GM12892 (cell line): Measurements from ENCODE around the gene NOM1.

Experiments used
- POLR2A ChIP-seq: IDR thresholded peaks from 2 replicates; pipeline ENCODE4 v1.6.1; 2011; ENCODE audit warnings: low read depth, low read length, control low read depth
- TAF1 ChIP-seq: IDR thresholded peaks from 2 replicates; pipeline ENCODE4 v1.6.1; 2011; ENCODE audit warnings: low read depth, mild to moderate bottlenecking, control low read depth, low read length, borderline replicate concordance

DNA sequence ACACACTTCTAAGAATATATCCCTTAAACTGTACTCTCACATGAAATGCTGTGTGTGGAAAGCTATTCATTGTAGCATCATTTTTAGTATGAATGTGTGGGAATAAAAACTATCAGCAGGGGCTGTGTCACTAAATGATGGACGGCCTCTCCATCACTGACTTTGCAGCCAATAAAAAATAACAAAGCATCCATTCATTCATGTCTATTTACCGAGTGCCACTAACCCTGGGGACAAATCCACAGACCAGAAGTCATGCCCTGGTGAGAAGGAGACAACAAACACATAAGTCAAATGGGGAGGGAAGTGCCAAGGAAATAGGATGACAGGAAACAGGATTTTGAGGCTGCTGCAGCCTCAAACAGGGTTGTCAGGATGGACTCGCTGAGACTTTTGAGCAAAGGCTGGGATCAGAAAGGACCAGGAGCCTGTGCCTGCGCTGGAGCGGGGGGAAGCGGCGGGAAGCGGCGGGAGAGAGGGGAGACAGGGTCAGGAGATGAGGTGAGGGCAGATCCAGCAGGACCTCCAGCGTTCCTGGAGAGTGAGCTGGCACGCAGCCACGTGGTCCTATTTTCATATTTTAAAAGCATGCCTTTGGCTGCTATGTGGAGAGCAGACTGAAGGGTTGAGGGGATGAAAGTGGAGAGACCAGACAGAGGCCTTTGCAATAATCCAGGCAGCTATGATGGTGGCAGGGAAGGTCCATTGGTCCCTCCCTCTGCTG lies 2.2 kb upstream of the NOM1 start:
- no peak for TF ChIP-seq POLR2A
- TF ChIP-seq TAF1, result no peak
